Pancreas (tissue), 10 donors: Measurements from ENCODE around the gene CRIM1. TPM values are rescaled to one million over a fixed set of nuclear protein-coding genes. Genes with fewer than 3 reads are reported as not detected.

Experiments used
- ATAC-seq, 4 donors: fragments of 200-7000 bp; cut with Tn5 transposase; one replicate each; pipeline versions ENCODE4 v1.8.0 to v1.9.1; 2020; ENCODE audit warnings: mild to moderate bottlenecking in 4 of 4, moderate library complexity in 4 of 4
- DNase-seq, 6 donors: peaks; one replicate each; pipeline ENCODE4 v3.0.0-alpha.2; 2020
- FAIRE-seq: peaks from 2 replicates; lab custom pipeline; 2012; peaks lifted over from hg19 to GRCh38; lab: Jason Lieb, UNC
- H3K27ac ChIP-seq, 4 donors: fragments of 200-600 bp; sonication (generic); 1 replicate in 3 of 4; 2 replicates in 1 of 4; pipeline versions ENCODE4 v1.5.0 to v1.8.0; 2020
- H3K27me3 ChIP-seq, 4 donors: fragments of 200-600 bp; one replicate each; pipeline ENCODE4 v1.8.0; 2021
- H3K36me3 ChIP-seq, 3 donors: fragments of 200-600 bp; sonication (generic) in 1 of 3; one replicate each; pipeline versions ENCODE4 v1.5.0 to v1.8.0; 2020 to 2021
- H3K4me1 ChIP-seq, 3 donors: fragments of 200-600 bp; one replicate each; pipeline ENCODE4 v1.8.0; 2021
- H3K4me3 ChIP-seq, 4 donors: fragments of 200-600 bp; sonication (generic) in 2 of 4; one replicate each; pipeline versions ENCODE4 v1.5.0 to v1.8.0; 2020 to 2021
- H3K9me3 ChIP-seq, 4 donors: fragments of 200-600 bp; one replicate each; pipeline ENCODE4 v1.8.0; 2021
- WGBS, 2 donors: extraction: QIAGEN DNeasy Blood & Tissue Kit; methylation state at CpG; one replicate each; pipeline ENCODE4 v1.1.7; 2013; 5-methylcytosine and 5-hydroxymethylcytosine counted together
- intact Hi-C, 3 donors: fragments of 100-400 bp; cut with DNase I; formaldehyde crosslinking; loops; one replicate each; pipeline versions ENCODE4 v1.11.1 to v1.14.2; 2022
- polyA plus RNA-seq, 2 donors: library from polyadenylated mRNA; stranded (reverse); fragments of 200-250 nt; gene quantifications; one replicate each; pipeline ENCODE4 v1.2.3, GENCODE V29; 2013
- total RNA-seq, 6 donors: library from RNA; stranded (reverse); fragmentation: NEBNext Ultra II Directional in 4 of 6; extraction: Animal tissue kit (Norgen Biotek cat#: 25700) in 4 of 6; gene quantifications; one replicate each; pipeline versions ENCODE4 v1.2.1 to v1.2.4, GENCODE V29; 2021 to 2023
- TF ChIP-seq, protein P1 (sequence below), 4 donors: fragments of 200-600 bp; sonication (generic) in 3 of 4; IDR thresholded peaks; one replicate each; pipeline versions ENCODE4 v1.5.0 to v1.8.0; 2021; ENCODE audit warnings: antibody characterized with exemption in 4 of 4
- donor health status: healthy with polysubstance abuse.
- donor health status: DM: no; HTN: no; CAD: no; lungs with moderate emphysema.
- donor health status: DM: no; HTN: no; CAD: no.
- donor health status: control.
- donor health status: control.
- donor health status: Bipolar disorder and iron deficiency.
- donor health status: DM: yes; HTN: yes; CAD: no.
- donor health status: DM: no; HTN: no; CAD: no.
- donor health status: DM: no; HTN: no; CAD: no.
- donor health status: DM: yes; HTN: yes; CAD: no.

CRIM1 gene
- total and polyA plus RNA-seq, 8 donors, result 5.2 to 29.1 (median 20.2) TPM

DNA sequence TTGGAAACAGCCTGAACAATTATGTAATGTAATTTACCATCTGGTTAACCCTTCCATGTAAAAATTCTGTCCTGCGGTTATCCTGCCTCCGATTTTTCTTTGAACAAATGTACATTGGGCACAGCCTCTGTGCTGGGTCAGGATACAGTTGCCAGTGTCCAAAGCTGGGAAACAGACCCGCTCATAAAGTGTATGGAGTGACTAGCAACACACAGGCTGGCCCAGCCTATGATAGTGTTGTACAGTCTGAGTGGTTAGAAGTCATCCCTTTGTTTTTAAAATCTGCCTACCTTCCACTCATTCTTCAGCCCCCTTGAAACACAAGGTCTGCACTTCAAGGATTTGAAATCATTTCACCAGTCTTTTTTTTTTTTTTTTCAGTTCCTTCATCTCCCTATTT, 192.3 kb downstream of the CRIM1 start:
- Histone ChIP-seq H3K9me3 (no peaks in the 10 kb centered on the region), H3K27me3 (no peaks in the 10 kb centered on the region), H3K4me3 (no peak overlapping the region), H3K27ac (no peak overlapping the region), H3K4me1 (no peaks in the 10 kb centered on the region), H3K36me3 (peaks cover 0 to 9% (median 0%) of the 10 kb centered on the region in 3 donors)
- FAIRE-seq, result no peak
- intact Hi-C loops, result no loop called here
- no peak for ATAC-seq
- TF ChIP-seq, protein P1, sequence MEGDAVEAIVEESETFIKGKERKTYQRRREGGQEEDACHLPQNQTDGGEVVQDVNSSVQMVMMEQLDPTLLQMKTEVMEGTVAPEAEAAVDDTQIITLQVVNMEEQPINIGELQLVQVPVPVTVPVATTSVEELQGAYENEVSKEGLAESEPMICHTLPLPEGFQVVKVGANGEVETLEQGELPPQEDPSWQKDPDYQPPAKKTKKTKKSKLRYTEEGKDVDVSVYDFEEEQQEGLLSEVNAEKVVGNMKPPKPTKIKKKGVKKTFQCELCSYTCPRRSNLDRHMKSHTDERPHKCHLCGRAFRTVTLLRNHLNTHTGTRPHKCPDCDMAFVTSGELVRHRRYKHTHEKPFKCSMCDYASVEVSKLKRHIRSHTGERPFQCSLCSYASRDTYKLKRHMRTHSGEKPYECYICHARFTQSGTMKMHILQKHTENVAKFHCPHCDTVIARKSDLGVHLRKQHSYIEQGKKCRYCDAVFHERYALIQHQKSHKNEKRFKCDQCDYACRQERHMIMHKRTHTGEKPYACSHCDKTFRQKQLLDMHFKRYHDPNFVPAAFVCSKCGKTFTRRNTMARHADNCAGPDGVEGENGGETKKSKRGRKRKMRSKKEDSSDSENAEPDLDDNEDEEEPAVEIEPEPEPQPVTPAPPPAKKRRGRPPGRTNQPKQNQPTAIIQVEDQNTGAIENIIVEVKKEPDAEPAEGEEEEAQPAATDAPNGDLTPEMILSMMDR (IDR thresholded peaks at IDR 0.05), result no peak
- no peak for DNase-seq
- 95 to 98% methylated on average over 3 of the region's 3 CpGs for WGBS, 2 donors

- no peaks in the 10 kb centered on the region for H3K27me3 ChIP-seq
- TF ChIP-seq, protein P1 (IDR thresholded peaks at IDR 0.05), result no peak
- no peak overlapping the region for H3K27ac ChIP-seq
- ATAC-seq (no peak), DNase-seq (no peak), FAIRE-seq (no peak)
- 84 to 86% methylated on average over 7 of the region's 7 CpGs for WGBS, 2 donors
- H3K4me1 ChIP-seq, result no peaks in the 10 kb centered on the region
- H3K4me3 ChIP-seq, result no peak overlapping the region
- intact Hi-C loops, result no loop called here
- no peaks in the 10 kb centered on the region for H3K9me3 ChIP-seq
- H3K36me3 ChIP-seq, result peaks cover 0 to 9% (median 0%) of the 10 kb centered on the region in 3 donors
Observed at GRCh38 chr2:36549165-36549574, 193.6 kb downstream of the CRIM1 start.

DNA sequence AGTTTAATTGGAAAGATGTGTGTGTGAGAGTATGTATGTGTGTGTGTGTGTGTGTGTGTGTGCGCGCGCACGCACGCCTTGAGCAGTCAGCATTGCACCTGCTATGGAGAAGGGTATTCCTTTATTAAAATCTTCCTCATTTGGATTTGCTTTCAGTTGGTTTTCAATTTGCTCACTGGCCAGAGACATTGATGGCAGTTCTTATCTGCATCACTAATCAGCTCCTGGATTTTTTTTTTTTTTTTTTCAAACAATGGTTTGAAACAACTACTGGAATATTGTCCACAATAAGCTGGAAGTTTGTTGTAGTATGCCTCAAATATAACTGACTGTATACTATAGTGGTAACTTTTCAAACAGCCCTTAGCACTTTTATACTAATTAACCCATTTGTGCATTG, 194.4 kb downstream of the CRIM1 start:
- intact Hi-C loops, result no loop called here
- Histone ChIP-seq H3K9me3 (no peaks in the 10 kb centered on the region), H3K4me3 (no peak overlapping the region), H3K4me1 (no peaks in the 10 kb centered on the region), H3K27ac (no peak overlapping the region), H3K36me3 (peaks cover 0 to 9% (median 0%) of the 10 kb centered on the region in 3 donors), H3K27me3 (no peaks in the 10 kb centered on the region)
- DNase-seq (no peak), ATAC-seq (no peak), FAIRE-seq (no peak)
- TF ChIP-seq, protein P1 (IDR thresholded peaks at IDR 0.05), result no peak
- 97 to 99% methylated on average over 5 of the region's 5 CpGs for WGBS, 2 donors

DNA sequence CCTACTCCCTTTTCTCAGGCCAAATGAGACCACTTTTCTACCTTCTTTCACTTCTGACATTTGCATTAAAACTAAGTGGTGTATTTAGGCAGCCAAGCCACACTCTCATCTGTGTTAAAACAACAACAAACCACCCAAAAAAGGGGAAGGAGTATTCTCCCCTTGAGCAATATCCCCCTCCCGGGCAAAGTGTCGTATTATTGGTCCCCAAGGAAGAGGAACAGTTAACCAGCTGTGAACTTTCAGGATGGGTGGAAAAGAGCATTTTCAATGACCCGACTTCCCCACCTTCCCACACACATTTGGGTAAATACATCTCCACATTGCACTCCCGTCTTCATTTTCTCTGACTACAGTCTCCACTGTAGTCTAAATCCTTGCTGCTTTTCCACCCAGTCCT, 198.1 kb downstream of the CRIM1 start:
- ATAC-seq (peak in 2 of 4 donors; percentile 22 to 51), FAIRE-seq (no peak)

DNA sequence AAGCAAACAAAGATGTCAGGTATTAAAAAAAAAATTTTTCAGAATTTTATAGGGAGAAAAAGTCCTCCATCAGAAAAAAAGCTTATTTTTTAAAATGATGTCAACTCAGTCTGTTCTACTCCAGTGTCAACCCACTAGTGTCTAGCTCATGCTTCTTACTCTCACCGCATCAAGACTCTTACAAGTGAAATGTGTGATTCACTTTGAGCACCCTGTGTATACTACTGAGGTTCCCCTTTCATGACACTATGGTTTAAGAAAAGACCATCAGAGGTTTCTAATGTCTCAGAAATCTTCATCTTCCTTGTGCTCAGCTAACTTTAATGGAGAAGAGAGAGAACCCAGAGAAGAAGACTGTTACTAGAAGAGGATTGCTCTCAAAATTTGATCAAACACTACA, 199.0 kb downstream of the CRIM1 start:
- H3K4me1 ChIP-seq, result peaks cover 0 to 4% (median 0%) of the 10 kb centered on the region in 3 donors
- intact Hi-C loops, result no loop called here
- no peaks in the 10 kb centered on the region for H3K9me3 ChIP-seq
- H3K27me3 ChIP-seq, result no peaks in the 10 kb centered on the region
- ATAC-seq, result no peak
- no peak overlapping the region for H3K4me3 ChIP-seq
- H3K27ac ChIP-seq, result no peak overlapping the region
- 94 to 98% methylated on average over 1 of the region's 1 CpG for WGBS, 2 donors
- peaks cover 0 to 9% (median 0%) of the 10 kb centered on the region in 3 donors for H3K36me3 ChIP-seq
- FAIRE-seq, result no peak
- no peak for DNase-seq
- TF ChIP-seq, protein P1 (IDR thresholded peaks at IDR 0.05), result no peak

More for the DNA sequence above, 198.1 kb downstream of the CRIM1 start:
- no peak for DNase-seq
- peaks cover 0 to 9% (median 0%) of the 10 kb centered on the region in 3 donors for H3K36me3 ChIP-seq
- H3K4me3 ChIP-seq, result no peak overlapping the region
- intact Hi-C loops, result no loop called here
- TF ChIP-seq, protein P1 (IDR thresholded peaks at IDR 0.05), result no peak
- 76 to 83% methylated on average over 4 of the region's 4 CpGs for WGBS, 2 donors
- H3K27me3 ChIP-seq, result no peaks in the 10 kb centered on the region
- H3K27ac ChIP-seq, result no peak overlapping the region
- no peaks in the 10 kb centered on the region for H3K9me3 ChIP-seq
- H3K4me1 ChIP-seq, result peaks cover 0 to 4% (median 0%) of the 10 kb centered on the region in 3 donors
